ENCODE measurements around the gene CDH12. TPM values are rescaled to one million over a fixed set of nuclear protein-coding genes. Genes with fewer than 3 reads are reported as not detected.

The CDH12 gene
- polyA plus RNA-seq, 2 of the 4 experiments (the other 2 are of a cell fraction) = 0.04 TPM; not detected in 1

DNA sequence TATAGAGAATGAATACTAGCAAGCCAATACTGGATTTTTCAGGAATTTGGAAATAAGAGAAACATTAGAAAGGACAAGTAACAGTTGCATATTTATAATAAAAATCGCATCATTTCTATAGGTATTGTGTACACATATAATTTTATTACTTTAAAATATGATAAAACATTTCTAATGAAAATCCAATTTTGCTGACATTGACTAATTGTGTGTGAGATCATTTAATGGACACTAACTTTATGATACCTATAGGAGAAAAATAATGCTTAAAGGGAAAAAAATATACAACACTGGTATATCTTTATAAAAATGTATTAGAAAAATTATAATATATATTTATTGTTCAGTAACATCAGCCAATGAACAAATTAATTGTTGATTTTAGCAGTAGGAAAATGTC is 557.3 kb downstream of the CDH12 start:
- CTCF ChIA-PET = no interaction called here
- TF ChIP-seq SREBF2 (IDR thresholded peaks at IDR 0.05) (no peak), MAFK (IDR thresholded peaks at IDR 0.05; ENCODE audit: partially characterized antibody) (peak; percentile 54), RNF2 (IDR thresholded peaks at IDR 0.05; ENCODE audit: borderline replicate concordance, low read depth) (no peak), FOSB (CRISPR knock-in tag; IDR thresholded peaks at IDR 0.05) (no peak), EHF (CRISPR knock-in tag; IDR thresholded peaks at IDR 0.05) (no peak)
- POLR2A ChIA-PET = no interaction called here
- WGBS (ENCODE audit: missing lambda C conversion rate) = 4% methylated on average over 1 of the region's 1 CpG
- DNase-seq (ENCODE audit: low read depth in 1 of 2, low spot score in 1 of 2) = no peak
- Histone ChIP-seq H3K4me1 (no peaks in the 10 kb centered on the region), H3K4me3 (no peak overlapping the region), H3K9me3 (no peaks in the 10 kb centered on the region), H3K27ac (no peak overlapping the region), H3K4me2 (no peak overlapping the region)
- no peak for ATAC-seq
- no peak for FAIRE-seq

DNA sequence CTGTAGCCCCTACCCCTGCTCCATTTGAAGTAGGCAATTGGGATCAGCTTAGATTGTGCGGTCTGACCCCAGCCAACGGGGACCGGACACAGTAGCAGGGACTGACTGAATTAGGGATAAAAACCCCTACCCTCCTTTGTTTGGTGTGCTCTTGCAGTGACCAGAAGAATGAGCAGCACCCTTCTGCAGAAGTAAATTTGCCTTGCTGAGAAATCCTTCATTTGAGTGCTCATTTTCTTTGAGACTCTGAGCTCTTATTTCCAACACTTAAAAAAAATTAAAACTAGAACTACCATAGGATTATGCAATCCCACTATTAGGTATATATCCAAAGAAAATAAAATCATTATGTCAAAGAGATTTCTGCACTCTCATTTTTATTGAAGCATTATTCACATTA is 560.0 kb downstream of the CDH12 start:
- Histone ChIP-seq H3K4me1 (no peaks in the 10 kb centered on the region), H3K4me3 (no peak overlapping the region), H3K27ac (no peak overlapping the region), H3K4me2 (no peak overlapping the region), H3K9me3 (no peaks in the 10 kb centered on the region)
- FAIRE-seq (no peak), ATAC-seq (no peak), DNase-seq (ENCODE audit: low read depth in 1 of 2, low spot score in 1 of 2) (no peak)
- CTCF ChIA-PET = no interaction called here
- POLR2A ChIA-PET = no interaction called here
- no peak for TF ChIP-seq FOSL2 (IDR thresholded peaks at IDR 0.05)
- no peak for TF ChIP-seq FOSL2 (CRISPR knock-in tag; IDR thresholded peaks at IDR 0.05)
- TF ChIP-seq HDAC2 (IDR thresholded peaks at IDR 0.05) = no peak
- TF ChIP-seq ZNF302 (CRISPR knock-in tag; IDR thresholded peaks at IDR 0.05) = no peak
- TF ChIP-seq MAFK (IDR thresholded peaks at IDR 0.05; ENCODE audit: partially characterized antibody) = no peak
- TF ChIP-seq, protein P1, sequence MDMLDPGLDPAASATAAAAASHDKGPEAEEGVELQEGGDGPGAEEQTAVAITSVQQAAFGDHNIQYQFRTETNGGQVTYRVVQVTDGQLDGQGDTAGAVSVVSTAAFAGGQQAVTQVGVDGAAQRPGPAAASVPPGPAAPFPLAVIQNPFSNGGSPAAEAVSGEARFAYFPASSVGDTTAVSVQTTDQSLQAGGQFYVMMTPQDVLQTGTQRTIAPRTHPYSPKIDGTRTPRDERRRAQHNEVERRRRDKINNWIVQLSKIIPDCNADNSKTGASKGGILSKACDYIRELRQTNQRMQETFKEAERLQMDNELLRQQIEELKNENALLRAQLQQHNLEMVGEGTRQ (IDR thresholded peaks at IDR 0.05) = no peak
- no peak for TF ChIP-seq RAD21 (conservative IDR thresholded peaks at IDR 0.05 in 1 of 2, IDR thresholded peaks at IDR 0.05 in 1 of 2)
- no peak for TF ChIP-seq CBX8 (IDR thresholded peaks at IDR 0.05)
- no peak for TF ChIP-seq SMC3 (IDR thresholded peaks at IDR 0.05)
- TF ChIP-seq JUNB (IDR thresholded peaks at IDR 0.05) = no peak
- TF ChIP-seq EHF (CRISPR knock-in tag; IDR thresholded peaks at IDR 0.05) = no peak
- TF ChIP-seq KDM1A (IDR thresholded peaks at IDR 0.05; ENCODE audit: low read depth) = no peak
- TF ChIP-seq FOXS1 (CRISPR knock-in tag; IDR thresholded peaks at IDR 0.05) = no peak
- no peak for TF ChIP-seq MAZ (IDR thresholded peaks at IDR 0.05; ENCODE audit: borderline replicate concordance, low read depth, low read length)
- TF ChIP-seq POLR2AphosphoS2 (conservative IDR thresholded peaks at IDR 0.05; ENCODE audit: low read length) = no peak
- 15% methylated on average over 3 of the region's 3 CpGs for WGBS (ENCODE audit: missing lambda C conversion rate)

DNA sequence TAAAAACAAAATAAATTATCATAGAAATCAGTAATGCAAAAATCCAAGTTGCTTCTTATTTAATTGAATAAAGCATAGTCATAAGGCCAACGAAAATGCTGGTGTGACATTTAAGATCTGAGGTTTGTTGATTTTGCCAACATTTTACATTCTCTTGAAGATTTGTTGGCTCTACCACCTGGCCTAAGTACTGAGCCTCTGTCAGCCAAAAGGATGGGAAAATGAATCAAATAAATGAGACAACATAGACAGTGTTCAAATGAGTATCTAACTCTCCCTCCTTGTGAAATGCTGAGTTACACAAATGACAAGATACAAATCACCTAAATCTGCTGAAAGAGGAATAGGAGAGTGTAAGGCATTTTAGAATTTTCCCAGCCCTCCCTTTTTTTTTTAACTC is 575.0 kb downstream of the CDH12 start:
- TF ChIP-seq KDM1A (IDR thresholded peaks at IDR 0.05; ENCODE audit: low read depth) (no peak), FOSL2 (IDR thresholded peaks at IDR 0.05) (no peak), FOSL2 (CRISPR knock-in tag; IDR thresholded peaks at IDR 0.05) (no peak), GATA3 (IDR thresholded peaks at IDR 0.05; ENCODE audit: borderline replicate concordance) (no peak), POLR2AphosphoS2 (conservative IDR thresholded peaks at IDR 0.05; ENCODE audit: low read length) (no peak), POLR2A (IDR thresholded peaks at IDR 0.05; ENCODE audit: low read length) (no peak), ZNF302 (CRISPR knock-in tag; IDR thresholded peaks at IDR 0.05) (no peak), ZFP36 (IDR thresholded peaks at IDR 0.05; ENCODE audit: borderline replicate concordance, partially characterized antibody) (no peak)
- TF ChIP-seq, protein P2, sequence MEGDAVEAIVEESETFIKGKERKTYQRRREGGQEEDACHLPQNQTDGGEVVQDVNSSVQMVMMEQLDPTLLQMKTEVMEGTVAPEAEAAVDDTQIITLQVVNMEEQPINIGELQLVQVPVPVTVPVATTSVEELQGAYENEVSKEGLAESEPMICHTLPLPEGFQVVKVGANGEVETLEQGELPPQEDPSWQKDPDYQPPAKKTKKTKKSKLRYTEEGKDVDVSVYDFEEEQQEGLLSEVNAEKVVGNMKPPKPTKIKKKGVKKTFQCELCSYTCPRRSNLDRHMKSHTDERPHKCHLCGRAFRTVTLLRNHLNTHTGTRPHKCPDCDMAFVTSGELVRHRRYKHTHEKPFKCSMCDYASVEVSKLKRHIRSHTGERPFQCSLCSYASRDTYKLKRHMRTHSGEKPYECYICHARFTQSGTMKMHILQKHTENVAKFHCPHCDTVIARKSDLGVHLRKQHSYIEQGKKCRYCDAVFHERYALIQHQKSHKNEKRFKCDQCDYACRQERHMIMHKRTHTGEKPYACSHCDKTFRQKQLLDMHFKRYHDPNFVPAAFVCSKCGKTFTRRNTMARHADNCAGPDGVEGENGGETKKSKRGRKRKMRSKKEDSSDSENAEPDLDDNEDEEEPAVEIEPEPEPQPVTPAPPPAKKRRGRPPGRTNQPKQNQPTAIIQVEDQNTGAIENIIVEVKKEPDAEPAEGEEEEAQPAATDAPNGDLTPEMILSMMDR (IDR thresholded peaks at IDR 0.05) = no peak
- FAIRE-seq (no peak), ATAC-seq (no peak), DNase-seq (ENCODE audit: low read depth in 1 of 2, low spot score in 1 of 2) (no peak)
- Histone ChIP-seq H3K27ac (no peak overlapping the region), H3K4me3 (no peak overlapping the region), H3K4me2 (no peak overlapping the region), H3K4me1 (no peaks in the 10 kb centered on the region), H3K9me3 (no peaks in the 10 kb centered on the region)
- ChIA-PET CTCF (no interaction called here), POLR2A (no interaction called here)
- 0% methylated on average over 1 of the region's 1 CpG for WGBS (ENCODE audit: missing lambda C conversion rate)
